Suprapubic skin (tissue), 3 donors: ENCODE results near the gene ST7.

Experiments
- CTCF ChIP-seq, 2 donors: fragments of 200-600 bp in 1 of 2; fragments of 450-650 bp in 1 of 2; sonication (generic) in 1 of 2; IDR thresholded peaks; one replicate each; pipeline ENCODE4 v1.5.1; 2016 to 2019; ENCODE audit warnings: antibody characterized with exemption in 2 of 2, mild to moderate bottlenecking in 1 of 2, moderate library complexity in 1 of 2
- POLR2AphosphoS5 ChIP-seq, 3 donors: sonication (generic); formaldehyde crosslinking; IDR thresholded peaks; one replicate each; pipeline ENCODE4 v1.6.1; 2017; ENCODE audit warnings: antibody characterized with exemption in 3 of 3

GRCh38 chr7:116955801-116956476 lies 2.6 kb downstream of the ST7 start:
- TF ChIP-seq CTCF (IDR thresholded peaks at IDR 0.05) = no peak
- TF ChIP-seq POLR2AphosphoS5 (IDR thresholded peaks at IDR 0.05) = no peak
